ENCODE measurements around the gene TRMT2B.
"Not testable (repeated sequence)": the region's sequence is repeated elsewhere in the genome, so short reads cannot be mapped to it uniquely, and the experiment has no call there.

The TRMT2B gene

DNA sequence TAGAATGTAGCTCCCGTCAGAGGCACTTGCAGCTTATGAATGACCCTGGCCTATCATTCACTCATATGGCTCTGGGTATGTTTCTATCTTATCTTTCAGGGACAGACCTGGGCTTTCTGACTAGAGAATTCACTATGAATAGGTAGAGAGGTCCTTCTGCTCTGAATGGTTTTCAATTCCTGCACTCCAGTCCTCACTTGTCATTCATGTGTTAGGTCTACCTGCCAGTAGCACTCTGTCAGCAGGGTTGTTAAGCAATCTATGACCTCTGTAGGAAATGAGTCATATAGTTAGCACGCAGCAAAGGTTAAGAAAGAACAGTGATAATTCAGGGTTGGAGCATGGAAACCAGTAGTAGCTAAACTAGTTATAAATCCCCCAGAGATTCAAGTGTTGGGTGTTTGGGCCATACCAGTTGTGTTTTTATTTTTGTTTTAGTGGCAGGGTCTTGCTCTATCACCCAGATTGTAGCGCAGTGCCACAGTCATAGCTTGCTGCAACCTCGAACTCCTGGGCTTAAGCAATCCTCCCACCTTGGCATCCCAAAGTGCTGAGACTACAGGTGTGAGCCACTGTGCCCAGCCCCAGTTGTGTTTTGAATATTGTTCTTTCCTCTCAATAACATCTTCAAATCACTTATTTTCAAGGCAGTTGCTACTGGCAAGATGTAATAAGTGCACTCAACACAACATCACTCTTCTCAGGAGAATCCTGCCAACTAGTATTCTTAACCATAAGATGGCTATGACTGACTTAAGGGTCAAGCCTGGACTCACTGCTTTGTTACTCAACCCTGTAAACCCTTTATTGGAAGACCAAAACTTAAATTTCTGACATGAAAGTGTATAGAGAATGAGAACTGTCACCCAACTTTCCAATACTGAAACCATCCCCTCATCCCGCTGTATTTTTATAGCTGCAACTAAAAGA is 57.3 kb downstream of the TRMT2B start:
- no peak overlapping the region for H3K27ac ChIP-seq
- no peak for TF ChIP-seq CTCF (conservative IDR thresholded peaks at IDR 0.05)

- no peak overlapping the region for H3K27ac ChIP-seq
- TF ChIP-seq CTCF (conservative IDR thresholded peaks at IDR 0.05): no peak
Measured at GRCh38 chrX:100990139-100990538, 61.8 kb downstream of the TRMT2B start.

- TF ChIP-seq CTCF (conservative IDR thresholded peaks at IDR 0.05): no peak
- no peak overlapping the region for H3K27ac ChIP-seq
Measured at GRCh38 chrX:100984818-100985217, 67.1 kb downstream of the TRMT2B start.

DNA sequence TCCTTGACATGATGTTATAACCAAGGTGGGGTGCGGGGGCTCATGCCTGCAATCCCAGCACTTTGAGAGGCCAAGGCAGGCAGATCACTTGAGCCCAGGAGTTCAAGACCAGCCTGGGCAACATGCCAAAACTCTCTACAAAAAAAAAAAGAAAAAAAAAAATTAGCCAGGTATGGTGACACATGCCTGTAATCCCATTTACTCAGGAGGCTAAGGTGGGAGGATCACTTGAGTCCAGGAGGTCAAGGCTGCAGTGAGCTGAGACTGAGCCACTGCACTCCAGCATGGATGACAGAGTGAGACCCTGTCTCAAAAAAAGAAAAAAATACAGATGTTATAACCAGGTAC is 70.4 kb downstream of the TRMT2B start:
- not testable (repeated sequence) for H3K27ac ChIP-seq

GRCh38 chrX:100980608-100981497 is 71.1 kb downstream of the TRMT2B start:
- TF ChIP-seq CTCF (conservative IDR thresholded peaks at IDR 0.05): no peak
- no peak overlapping the region for H3K27ac ChIP-seq

DNA sequence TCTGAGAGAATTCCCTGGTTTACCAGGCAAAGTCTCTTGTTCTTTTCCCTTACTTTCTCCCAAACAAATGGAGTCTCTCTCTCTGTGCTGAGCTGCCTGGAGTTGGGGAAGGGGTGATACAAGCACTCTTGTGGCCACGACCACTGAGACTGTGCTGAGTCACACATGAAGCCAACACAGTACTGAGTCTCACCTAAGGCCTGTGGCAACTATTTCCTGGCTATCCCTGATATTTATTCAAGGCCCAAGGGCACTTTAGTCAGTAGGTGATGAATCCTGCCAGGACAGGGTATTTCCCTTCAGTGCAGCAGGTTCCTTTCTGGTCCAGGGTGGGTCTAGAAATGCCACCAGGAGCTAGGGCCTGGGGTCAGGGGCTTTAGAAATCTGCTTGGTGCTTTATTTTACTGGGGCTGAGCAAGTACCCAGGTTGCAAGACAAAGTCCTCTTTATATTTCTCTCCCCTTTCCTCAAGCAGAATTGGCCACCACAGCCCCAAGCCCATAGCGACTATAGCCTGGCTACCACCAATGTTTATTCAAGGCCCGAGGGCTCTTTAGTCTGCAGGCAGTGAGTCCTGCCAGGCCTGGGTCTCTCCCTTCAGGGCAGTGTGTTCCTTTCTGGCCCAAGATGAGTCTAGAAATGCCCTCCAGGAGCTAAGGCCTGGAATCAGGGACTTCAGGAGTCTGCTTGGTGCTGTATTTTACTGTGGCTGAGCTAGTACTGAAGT is 71.9 kb downstream of the TRMT2B start:
- H3K27ac ChIP-seq: no peak overlapping the region
- no peak for TF ChIP-seq CTCF (conservative IDR thresholded peaks at IDR 0.05)

DNA sequence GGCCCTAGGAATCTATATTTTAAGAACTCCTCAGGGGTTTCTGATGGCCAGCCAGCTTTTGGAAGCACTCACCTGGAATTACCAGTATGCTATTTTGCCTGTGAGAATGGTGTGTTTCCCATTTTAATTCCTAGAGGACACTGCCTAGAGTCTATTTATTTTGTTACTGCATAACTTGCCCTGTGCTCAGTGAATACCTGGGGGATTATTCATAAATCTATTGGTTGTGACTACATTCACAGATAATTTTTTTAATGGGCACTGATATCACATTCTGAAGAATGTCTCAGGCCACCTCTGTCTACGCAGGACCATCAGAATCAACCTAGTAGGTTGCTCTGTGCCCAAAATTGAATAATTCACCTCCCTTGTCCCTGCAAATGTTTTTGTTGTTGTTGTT is 75.7 kb downstream of the TRMT2B start:
- no peak overlapping the region for H3K27ac ChIP-seq
- TF ChIP-seq CTCF (conservative IDR thresholded peaks at IDR 0.05): no peak
